MCF 10A (cell line): Measurements from ENCODE around the gene ARVCF. TPM values are rescaled to one million over a fixed set of nuclear protein-coding genes. Genes with fewer than 3 reads are reported as not detected.

ENCODE experiments used
- BruUV-seq: library from RNA; stranded (reverse); fragments of 400-500 nt; replicated peaks from 2 replicates; lab custom pipeline; 2021; lab: Mats Ljungman, UMichigan
- CTCF ChIA-PET: fragments of 300-600 bp; sonication (Branson Sonifier 250); formaldehyde crosslinking; extraction: SDS; loops from one replicate; lab custom pipeline; 2021; ENCODE audit warnings: antibody characterized with exemption, inconsistent platforms; lab: Yijun Ruan, JAX
- POLR2A ChIA-PET: fragments of 300-600, 350-650 bp; sonication (Branson Sonifier 250); formaldehyde crosslinking; extraction: SDS; loops from one replicate; lab custom pipeline; 2020; ENCODE audit warnings: antibody characterized with exemption, inconsistent platforms; lab: Yijun Ruan, JAX
- DNase-seq: peaks from one replicate; pipeline ENCODE4 v3.0.0-alpha.2; 2018; ENCODE audit not compliant: unreplicated experiment
- H3K27ac Mint-ChIP-seq: one replicate; pipeline ENCODE4 v1.8.0; 2022; ENCODE audit warnings: mild to moderate bottlenecking, low read depth, mixed read lengths; ENCODE audit not compliant: unreplicated experiment
- H3K27me3 Mint-ChIP-seq: one replicate; pipeline ENCODE4 v1.8.0; 2022; ENCODE audit warnings: mixed read lengths; ENCODE audit not compliant: insufficient read depth, unreplicated experiment
- H3K36me3 Mint-ChIP-seq: one replicate; pipeline ENCODE4 v1.8.0; 2022; ENCODE audit warnings: mild to moderate bottlenecking, moderate library complexity, mixed read lengths; ENCODE audit not compliant: insufficient read depth, unreplicated experiment
- H3K4me1 Mint-ChIP-seq: one replicate; pipeline ENCODE4 v1.8.0; 2022; ENCODE audit warnings: mixed read lengths; ENCODE audit not compliant: insufficient read depth, unreplicated experiment
- H3K4me3 Mint-ChIP-seq: one replicate; pipeline ENCODE4 v1.8.0; 2022; ENCODE audit warnings: mild to moderate bottlenecking, moderate library complexity, mixed read lengths; ENCODE audit not compliant: unreplicated experiment
- H3K9me3 Mint-ChIP-seq: one replicate; pipeline ENCODE4 v1.8.0; 2022; ENCODE audit warnings: mixed read lengths; ENCODE audit not compliant: unreplicated experiment
- CTCF ChIP-seq: fragments of 200-600 bp; IDR thresholded peaks from one replicate; pipeline ENCODE4 v1.8.0; 2022; ENCODE audit warnings: antibody characterized with exemption, mild to moderate bottlenecking; ENCODE audit not compliant: unreplicated experiment
- intact Hi-C: fragments of 100-400 bp; cut with micrococcal nuclease; formaldehyde crosslinking; loops from 2 replicates; pipeline ENCODE4 v1.14.1; 2022
- total RNA-seq: library from RNA; stranded (reverse); gene quantifications from 2 replicates; pipeline ENCODE4 v1.2.3, GENCODE V29; 2022

The ARVCF gene
- total RNA-seq, 1 experiment from 2014 or later = 7.5 TPM

DNA sequence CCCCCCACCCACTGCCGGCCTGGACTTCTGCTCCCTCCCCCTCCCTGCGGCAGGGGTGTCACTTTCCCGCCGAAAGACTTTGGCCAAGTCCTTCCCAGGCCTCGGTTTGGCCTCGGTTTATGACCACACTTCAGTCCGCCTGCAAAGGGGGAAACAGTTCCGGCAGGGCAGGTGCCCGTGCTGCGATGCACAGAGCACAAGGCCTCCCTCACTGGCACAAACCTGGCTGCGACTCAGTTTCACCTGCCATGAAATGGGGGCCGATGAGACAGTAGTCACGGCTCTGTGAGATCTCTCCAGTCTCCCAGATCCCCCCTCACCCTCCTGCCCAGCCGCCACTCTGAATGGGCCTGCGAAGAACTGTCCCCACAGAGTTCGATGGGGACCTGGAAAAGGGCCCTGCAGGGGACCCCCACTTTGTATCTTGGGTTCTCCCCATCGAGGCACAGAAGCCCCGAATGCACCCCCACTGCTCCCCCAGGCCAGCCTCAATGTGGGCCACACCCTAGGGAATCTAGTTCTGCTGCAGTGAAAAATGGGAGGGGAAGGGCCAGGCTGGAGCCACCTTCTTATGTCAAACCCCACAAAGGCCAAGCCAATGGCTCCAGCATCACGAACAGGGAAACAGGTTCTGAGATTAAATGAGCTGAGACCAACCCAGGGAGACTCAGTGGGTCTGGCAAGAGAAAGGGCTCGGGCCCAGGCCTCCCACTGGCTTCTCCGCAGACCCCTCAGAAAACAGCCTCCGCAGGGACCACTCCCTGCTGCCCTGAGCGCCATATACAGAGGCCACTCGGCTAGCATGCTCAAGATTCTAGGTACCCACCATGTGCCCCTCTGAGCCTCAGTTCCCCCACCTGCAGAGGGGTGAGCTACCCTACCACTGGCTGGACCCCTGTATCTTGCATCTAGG is 29.0 kb downstream of the ARVCF start:
- Mint-ChIP-seq H3K4me1 (peaks cover 10% of the 10 kb centered on the region), H3K27ac (no peak overlapping the region), H3K9me3 (no peaks in the 10 kb centered on the region), H3K27me3 (no peaks in the 10 kb centered on the region), H3K4me3 (no peak overlapping the region), H3K36me3 (no peaks in the 10 kb centered on the region)
- BruUV-seq = no TSS peak
- ChIA-PET CTCF (interaction anchor here (0.8 to 1.1 kb wide), 2 partner anchors 12 to 17 kb away, joined by 3 to 4 read pairs; no protein-coding TSS in a partner anchor), POLR2A (no interaction called here)
- no peak for TF ChIP-seq CTCF
- intact Hi-C loops = no loop called here
- no peak for DNase-seq

DNA sequence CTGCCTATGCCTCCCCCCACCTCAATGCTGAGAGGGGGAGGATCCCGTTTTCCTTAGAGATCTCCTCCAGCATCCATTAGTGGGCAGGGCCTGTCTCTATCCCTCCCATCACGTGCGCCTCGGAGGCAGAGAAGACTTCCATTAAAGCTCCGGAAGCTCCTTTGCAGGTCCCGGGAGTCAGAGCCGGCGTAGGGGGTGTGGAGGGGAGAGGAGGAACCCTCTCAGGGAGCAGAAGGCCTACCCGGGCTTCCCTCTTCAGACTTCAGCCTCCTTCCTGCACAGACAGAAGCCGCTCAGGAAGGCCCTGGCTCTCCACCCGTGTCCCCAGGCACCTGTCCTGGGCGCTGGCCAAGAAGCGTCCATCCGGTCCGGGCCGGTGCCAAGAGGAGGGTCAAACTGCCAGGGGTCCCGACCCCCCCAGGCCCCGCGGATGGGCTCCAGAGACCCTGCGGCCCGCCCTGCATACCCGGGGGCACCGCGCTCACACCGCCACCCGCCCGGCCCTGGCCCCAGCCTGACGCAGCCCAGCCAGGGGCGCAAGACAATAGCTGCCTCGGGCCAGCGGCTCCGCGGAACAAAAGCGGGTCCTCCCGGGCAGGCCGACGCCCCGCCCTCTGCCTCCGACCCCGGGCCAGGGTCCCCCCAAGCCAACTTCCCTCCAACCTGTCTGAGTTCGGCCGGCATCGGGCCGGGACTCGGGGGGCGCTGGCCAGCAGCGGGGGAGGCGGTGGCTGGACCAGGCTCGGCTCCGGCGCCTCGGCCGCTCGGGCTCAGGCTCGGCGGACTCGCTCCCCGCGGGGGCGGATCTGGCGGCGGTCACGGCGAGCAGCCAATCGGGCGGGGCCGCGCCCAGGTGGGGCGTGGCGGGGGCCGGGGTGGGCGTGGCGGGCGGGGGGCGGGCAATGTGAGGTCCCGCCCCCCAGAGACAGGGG is 29.9 kb downstream of the ARVCF start:
- peaks cover 10% of the 10 kb centered on the region for H3K4me1 Mint-ChIP-seq
- no peaks in the 10 kb centered on the region for H3K36me3 Mint-ChIP-seq
- no peak overlapping the region for H3K27ac Mint-ChIP-seq
- TSS peak; percentile 43 for BruUV-seq
- ChIA-PET POLR2A (interaction anchor here (0.7 to 1.2 kb wide), 3 partner anchors 29 to 93 kb away, joined by 3 to 9 read pairs (median 4); partner anchors contain the start of gene TANGO2), CTCF (no interaction called here)
- no peak for TF ChIP-seq CTCF
- H3K4me3 Mint-ChIP-seq = peak overlapping the region; percentile 57
- intact Hi-C loops = no loop called here
- H3K9me3 Mint-ChIP-seq = no peaks in the 10 kb centered on the region
- peak; percentile 69 for DNase-seq
- no peaks in the 10 kb centered on the region for H3K27me3 Mint-ChIP-seq

GRCh38 chr22:19986011-19986409 is 30.6 kb downstream of the ARVCF start:
- H3K9me3 Mint-ChIP-seq = no peaks in the 10 kb centered on the region
- POLR2A ChIA-PET = interaction anchor here (0.7 to 1.2 kb wide), 3 partner anchors 29 to 94 kb away, joined by 3 to 9 read pairs (median 4); partner anchors contain the start of gene TANGO2
- CTCF ChIA-PET = no interaction called here
- H3K4me3 Mint-ChIP-seq = peak overlapping the region; percentile 57
- H3K36me3 Mint-ChIP-seq = no peaks in the 10 kb centered on the region
- no peaks in the 10 kb centered on the region for H3K27me3 Mint-ChIP-seq
- BruUV-seq = no TSS peak
- no peak for DNase-seq
- intact Hi-C loops = no loop called here
- TF ChIP-seq CTCF = no peak
- H3K4me1 Mint-ChIP-seq = peaks cover 10% of the 10 kb centered on the region
- no peak overlapping the region for H3K27ac Mint-ChIP-seq
